Measurements from ENCODE around the gene ZNF439. TPM values are rescaled to one million over a fixed set of nuclear protein-coding genes. Genes with fewer than 3 reads are reported as not detected.
"Not testable (repeated sequence)": the region's sequence is repeated elsewhere in the genome, so short reads cannot be mapped to it uniquely, and the experiment has no call there.

ZNF439 gene
- total RNA-seq, 3 donors from 2014 or later = 5.1 to 20.8 (median 13.8) TPM

DNA sequence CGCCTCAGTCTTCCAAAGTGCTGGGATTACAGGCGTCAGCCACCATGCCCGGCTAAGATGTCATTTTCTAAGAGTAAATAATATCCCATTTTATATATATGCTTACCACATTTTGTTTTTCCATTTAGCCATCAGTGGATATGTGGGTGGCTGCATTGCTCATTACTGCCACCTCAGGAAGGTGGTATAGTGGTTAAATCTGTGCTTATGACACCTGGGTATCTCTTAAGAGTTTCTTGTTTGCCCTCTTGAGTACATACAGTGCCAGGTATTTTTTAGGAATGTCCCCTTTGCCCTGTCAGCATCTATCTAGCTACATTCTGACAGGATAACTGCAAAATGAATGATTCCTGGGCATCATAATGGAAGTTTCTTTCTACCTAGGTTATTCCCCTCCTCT is 53.7 kb downstream of the ZNF439 start:
- TF ChIP-seq POLR2A (IDR thresholded peaks at IDR 0.05) = no peak
- no peak for TF ChIP-seq POLR2AphosphoS5 (IDR thresholded peaks at IDR 0.05)
- TF ChIP-seq, protein P1, sequence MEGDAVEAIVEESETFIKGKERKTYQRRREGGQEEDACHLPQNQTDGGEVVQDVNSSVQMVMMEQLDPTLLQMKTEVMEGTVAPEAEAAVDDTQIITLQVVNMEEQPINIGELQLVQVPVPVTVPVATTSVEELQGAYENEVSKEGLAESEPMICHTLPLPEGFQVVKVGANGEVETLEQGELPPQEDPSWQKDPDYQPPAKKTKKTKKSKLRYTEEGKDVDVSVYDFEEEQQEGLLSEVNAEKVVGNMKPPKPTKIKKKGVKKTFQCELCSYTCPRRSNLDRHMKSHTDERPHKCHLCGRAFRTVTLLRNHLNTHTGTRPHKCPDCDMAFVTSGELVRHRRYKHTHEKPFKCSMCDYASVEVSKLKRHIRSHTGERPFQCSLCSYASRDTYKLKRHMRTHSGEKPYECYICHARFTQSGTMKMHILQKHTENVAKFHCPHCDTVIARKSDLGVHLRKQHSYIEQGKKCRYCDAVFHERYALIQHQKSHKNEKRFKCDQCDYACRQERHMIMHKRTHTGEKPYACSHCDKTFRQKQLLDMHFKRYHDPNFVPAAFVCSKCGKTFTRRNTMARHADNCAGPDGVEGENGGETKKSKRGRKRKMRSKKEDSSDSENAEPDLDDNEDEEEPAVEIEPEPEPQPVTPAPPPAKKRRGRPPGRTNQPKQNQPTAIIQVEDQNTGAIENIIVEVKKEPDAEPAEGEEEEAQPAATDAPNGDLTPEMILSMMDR (IDR thresholded peaks at IDR 0.05) = no peak
- Histone ChIP-seq H3K27me3 (no peaks in the 10 kb centered on the region), H3K36me3 (no peaks in the 10 kb centered on the region), H3K4me1 (no peaks in the 10 kb centered on the region), H3K9me3 (peaks cover 74 to 88% of the 10 kb centered on the region in 2 donors), H3K4me3 (no peak overlapping the region), H3K27ac (no peak overlapping the region)
- no peak for DNase-seq (ENCODE audit: low spot score in 2 of 2)
- intact Hi-C loops (cut with DNase I; ENCODE audit: low total_unique reads) = no loop called here

DNA sequence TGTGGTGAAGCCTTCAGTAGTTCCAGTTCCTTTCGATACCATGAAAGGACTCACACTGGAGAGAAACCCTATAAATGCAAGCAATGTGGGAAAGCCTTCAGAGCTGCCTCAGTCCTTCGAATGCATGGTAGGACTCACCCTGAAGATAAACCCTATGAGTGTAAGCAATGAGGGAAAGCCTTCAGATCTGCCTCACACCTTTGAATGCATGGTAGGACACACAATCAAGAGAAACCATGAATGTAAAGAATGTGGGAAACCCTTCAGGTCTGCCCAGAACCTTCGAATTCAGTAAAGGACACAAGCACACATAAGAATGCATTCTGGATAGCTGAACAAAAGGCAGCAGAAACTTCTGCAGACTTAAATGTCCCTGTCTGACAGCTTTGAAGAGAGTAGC is 57.4 kb downstream of the ZNF439 start:
- no peak overlapping the region for H3K27ac ChIP-seq
- TF ChIP-seq POLR2AphosphoS5 (IDR thresholded peaks at IDR 0.05) = no peak
- no peaks in the 10 kb centered on the region for H3K4me1 ChIP-seq
- no peak overlapping the region for H3K4me3 ChIP-seq
- H3K27me3 ChIP-seq = no peaks in the 10 kb centered on the region
- no peak for DNase-seq (ENCODE audit: low spot score in 2 of 2)
- intact Hi-C loops (cut with DNase I; ENCODE audit: low total_unique reads) = no loop called here
- H3K9me3 ChIP-seq = peaks cover 54 to 94% of the 10 kb centered on the region in 2 donors
- no peaks in the 10 kb centered on the region for H3K36me3 ChIP-seq

DNA sequence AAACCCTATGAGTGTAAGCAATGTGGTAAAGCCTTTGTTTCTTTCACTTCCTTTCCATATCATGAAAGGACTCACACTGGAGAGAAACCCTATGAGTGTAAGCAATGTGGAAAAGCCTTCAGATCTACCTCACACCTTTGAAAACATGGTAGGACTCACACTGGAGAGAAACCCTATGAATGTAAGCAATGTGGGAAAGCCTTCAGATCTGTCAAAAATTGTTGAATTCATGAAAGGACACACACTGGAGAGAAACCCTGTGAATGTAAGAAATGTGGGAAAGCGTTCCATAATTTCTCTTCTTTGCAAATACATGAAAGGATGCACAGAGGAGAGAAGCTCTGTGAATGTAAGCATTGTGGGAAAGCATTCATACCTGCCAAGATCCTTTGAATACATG is 63.4 kb downstream of the ZNF439 start:
- DNase-seq (ENCODE audit: low spot score in 2 of 2); intact Hi-C loops (cut with DNase I; ENCODE audit: low total_unique reads); H3K4me1 ChIP-seq; H3K27ac ChIP-seq; H3K27me3 ChIP-seq; H3K36me3 ChIP-seq; H3K4me3 ChIP-seq: not testable (repeated sequence)
- H3K9me3 ChIP-seq = peaks cover 53 to 85% of the 10 kb centered on the region in 2 donors

DNA sequence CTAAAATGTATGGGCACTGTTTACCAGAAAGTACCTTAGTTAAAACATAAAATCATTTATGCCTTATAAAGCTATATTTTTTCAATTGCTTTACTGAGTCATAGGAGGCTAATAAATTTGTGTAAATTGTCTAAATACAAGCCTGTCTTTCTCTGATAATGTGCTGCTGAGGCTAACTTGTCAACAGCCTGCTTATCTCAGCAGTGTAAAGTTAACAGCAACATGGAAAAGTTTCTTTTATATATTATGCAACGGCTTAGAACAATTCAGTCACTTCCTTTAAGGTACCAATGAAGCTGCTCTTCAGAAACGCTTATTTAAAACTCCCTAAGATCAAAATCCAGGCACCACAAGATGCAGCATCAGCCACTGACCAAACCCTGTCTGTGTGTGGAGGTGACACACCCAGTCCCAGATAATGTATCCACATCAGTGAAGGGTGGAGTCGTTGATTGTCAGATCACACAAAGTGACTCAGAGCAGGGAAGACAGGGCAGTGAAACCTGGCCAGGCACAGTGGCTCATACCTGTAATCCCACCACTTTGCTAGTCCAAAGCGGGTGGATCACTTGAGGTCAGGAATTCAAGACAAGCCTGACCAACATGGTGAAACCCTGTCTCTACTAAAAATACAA is 66.0 kb downstream of the ZNF439 start:
- H3K9me3 ChIP-seq = peaks cover 48 to 59% of the 10 kb centered on the region in 2 donors
- H3K4me3 ChIP-seq; H3K36me3 ChIP-seq; H3K27ac ChIP-seq; H3K4me1 ChIP-seq; DNase-seq (ENCODE audit: low spot score in 2 of 2); intact Hi-C loops (cut with DNase I; ENCODE audit: low total_unique reads); H3K27me3 ChIP-seq: not testable (repeated sequence)

Other genes with a start within 250 kb of the ZNF439 start
- gene ZNF823, start 109.8 kb upstream of the ZNF439 start, total RNA-seq = 10 to 100 TPM; 10.4 to 20.9 (median 13.1) TPM
- gene ZNF441, start 81.7 kb upstream of the ZNF439 start, total RNA-seq = 10 to 100 TPM in 2 of 3 donors, 1 to 10 TPM in 1; 7.7 to 17.6 (median 10.2) TPM
- gene ZNF491, start 50.2 kb upstream of the ZNF439 start, total RNA-seq = 1 to 10 TPM; 1.6 to 3.9 (median 3.2) TPM
- 10 to 100 TPM in 2 of 3 donors, 1 to 10 TPM in 1; 9.8 to 16.4 (median 16.0) TPM for gene ZNF440, start 34.5 kb upstream of the ZNF439 start, total RNA-seq
- gene ZNF69, start 39.1 kb downstream of the ZNF439 start, total RNA-seq = 10 to 100 TPM; 16.3 to 26.1 (median 20.0) TPM
- gene ZNF700, start 76.4 kb downstream of the ZNF439 start, total RNA-seq = 10 to 100 TPM; 13.8 to 32.9 (median 22.3) TPM
- gene ZNF763, start 116.3 kb downstream of the ZNF439 start, total RNA-seq = 10 to 100 TPM in 1 of 3 donors, 1 to 10 TPM in 2; 2.9 to 14.5 (median 6.9) TPM
- gene ZNF433, start 187.0 kb downstream of the ZNF439 start, total RNA-seq = 10 to 100 TPM in 1 of 3 donors, 1 to 10 TPM in 2; 5.0 to 13.3 (median 8.8) TPM
- under 1 TPM in 2 of 3 donors, not detected in 1; 0.33 to 0.88 TPM for gene ZNF878, start 204.2 kb downstream of the ZNF439 start, total RNA-seq
- 10 to 100 TPM in 2 of 3 donors, 1 to 10 TPM in 1; 8.8 to 28.5 (median 11.8) TPM for gene ZNF844, start 216.0 kb downstream of the ZNF439 start, total RNA-seq

Measured in breast epithelium (tissue), 4 donors.